SK-N-SH (cell line): ENCODE results near the gene MYOCOS. TPM values are rescaled to one million over a fixed set of nuclear protein-coding genes. Genes with fewer than 3 reads are reported as not detected.

Source experiments
- CTCF ChIA-PET: fragments of 300-600, 350-600 bp; formaldehyde crosslinking; extraction: SDS; loops from one replicate; lab custom pipeline; 2021; lab: Yijun Ruan, JAX
- POLR2A ChIA-PET: fragments of 350-600 bp; sonication (Branson Sonifier 250); formaldehyde crosslinking; extraction: SDS; loops from one replicate; lab custom pipeline; 2020; ENCODE audit warnings: antibody characterized with exemption, inconsistent platforms; lab: Yijun Ruan, JAX
- DNase-seq: peaks from one replicate; pipeline ENCODE4 v3.0.0; 2012
- H2AFZ ChIP-seq: fragments of 200-600 bp; sonication (generic); 2 replicates; pipeline ENCODE4 v1.8.1; 2016; ENCODE audit warnings: antibody characterized with exemption, mild to moderate bottlenecking, low read depth
- H3F3A ChIP-seq: fragments of 200-600 bp; sonication (generic); replicated peaks from 2 replicates; pipeline ENCODE3; 2016; ENCODE audit warnings: antibody characterized with exemption, mild to moderate bottlenecking; ENCODE audit not compliant: insufficient read depth
- H3K27ac ChIP-seq, 2 experiments: fragments of 200-500 bp in 1 of 2; fragments of 200-600 bp in 1 of 2; sonication (Bioruptor generic) in 1 of 2; sonication (generic), shearing (Covaris generic) in 1 of 2; 2 replicates each; pipeline versions ENCODE4 v1.5.1 to v1.6.1; 2014 to 2016; ENCODE audit warnings: low read depth in 2 of 2, inconsistent platforms in 1 of 2, low read length in 1 of 2, mild to moderate bottlenecking in 1 of 2, mixed read lengths in 1 of 2
- H3K27me3 ChIP-seq: fragments of 200-600 bp; sonication (generic), shearing (Covaris generic); 2 replicates; pipeline ENCODE4 v1.6.1; 2016; ENCODE audit warnings: mixed run types; ENCODE audit not compliant: insufficient read depth
- H3K36me3 ChIP-seq, 2 experiments: fragments of 200-500 bp in 1 of 2; fragments of 200-600 bp in 1 of 2; sonication (Bioruptor generic) in 1 of 2; sonication (generic) in 1 of 2; replicated peaks in 1 of 2; 2 replicates each; pipeline versions ENCODE3 to v1.5.1; 2014 to 2016; ENCODE audit warnings: low read length in 1 of 2, mild to moderate bottlenecking in 1 of 2; ENCODE audit not compliant: insufficient read depth in 2 of 2, control insufficient read depth in 1 of 2
- H3K4me1 ChIP-seq, 2 experiments: fragments of 200-500 bp in 1 of 2; fragments of 200-600 bp in 1 of 2; sonication (Bioruptor generic) in 1 of 2; sonication (generic), shearing (Covaris generic) in 1 of 2; 2 replicates each; pipeline versions ENCODE4 v1.5.1 to v1.6.1; 2014 to 2016; ENCODE audit warnings: low read depth in 1 of 2, low read length in 1 of 2, mixed run types in 1 of 2; ENCODE audit not compliant: insufficient read depth in 2 of 2, control insufficient read depth in 1 of 2
- H3K4me2 ChIP-seq: fragments of 200-600 bp; sonication (generic), shearing (Covaris generic); 2 replicates; pipeline ENCODE4 v1.6.1; 2017; ENCODE audit warnings: mixed run types
- H3K4me3 ChIP-seq, 2 experiments: fragments of 200-500 bp in 1 of 2; fragments of 200-600 bp in 1 of 2; sonication (Bioruptor generic) in 1 of 2; sonication (generic), shearing (Covaris generic) in 1 of 2; 2 replicates each; pipeline versions ENCODE4 v1.5.1 to v1.8.1; 2014 to 2016; ENCODE audit warnings: low read depth in 2 of 2, inconsistent platforms in 1 of 2, low read length in 1 of 2, mild to moderate bottlenecking in 1 of 2, mixed read lengths in 1 of 2, moderate library complexity in 1 of 2
- H3K79me2 ChIP-seq: fragments of 200-600 bp; sonication (generic); 2 replicates; pipeline ENCODE4 v1.8.1; 2017; ENCODE audit warnings: mild to moderate bottlenecking; ENCODE audit not compliant: insufficient read depth
- H3K9ac ChIP-seq: fragments of 200-600 bp; sonication (generic); 2 replicates; pipeline ENCODE4 v1.6.1; 2017; ENCODE audit warnings: mixed run types
- H3K9me2 ChIP-seq: fragments of 200-600 bp; sonication (generic); 2 replicates; pipeline ENCODE4 v1.6.1; 2017; ENCODE audit warnings: mixed run types
- H3K9me3 ChIP-seq: fragments of 200-600 bp; sonication (generic); 2 replicates; pipeline ENCODE4 v1.6.1; 2017; ENCODE audit warnings: mixed run types, mild to moderate bottlenecking, moderate library complexity
- H4K20me1 ChIP-seq: fragments of 200-600 bp; sonication (generic); 2 replicates; pipeline ENCODE4 v1.6.1; 2017; ENCODE audit warnings: mild to moderate bottlenecking, mixed run types; ENCODE audit not compliant: insufficient read depth
- CHD2 ChIP-seq: fragments of 150-350 bp; IDR thresholded peaks from 2 replicates; pipeline ENCODE4 v1.6.1; 2018; ENCODE audit warnings: low read length; ENCODE audit not compliant: partially characterized antibody
- EZH2phosphoT487 ChIP-seq: fragments of 200-600 bp; sonication (generic); IDR thresholded peaks from 2 replicates; pipeline ENCODE4 v1.6.1; 2017; ENCODE audit warnings: low read depth, mixed run types, mild to moderate bottlenecking, antibody characterized with exemption, moderate library complexity, borderline replicate concordance
- GABPA ChIP-seq: IDR thresholded peaks from 2 replicates; pipeline ENCODE4 v1.4.0; 2012; ENCODE audit warnings: low read depth, mild to moderate bottlenecking
- GATA2 ChIP-seq: sonication (generic); formaldehyde crosslinking; IDR thresholded peaks from 2 replicates; pipeline ENCODE4 v1.5.0; 2020; ENCODE audit warnings: mild to moderate bottlenecking, missing genetic modification reagents
- MXI1 ChIP-seq: IDR thresholded peaks from 2 replicates; pipeline ENCODE4 v1.6.1; 2012; ENCODE audit warnings: mild to moderate bottlenecking, low read depth, low read length, improper control_type of control experiment
- NRF1 ChIP-seq: IDR thresholded peaks from 2 replicates; pipeline ENCODE4 v1.6.1; 2012; ENCODE audit warnings: low read depth, mild to moderate bottlenecking, low read length
- RXRA ChIP-seq: IDR thresholded peaks from 2 replicates; pipeline ENCODE4 v1.4.0; 2012; ENCODE audit warnings: low read depth, mild to moderate bottlenecking, borderline replicate concordance
- TCF12 ChIP-seq: IDR thresholded peaks from 2 replicates; pipeline ENCODE4 v1.4.0; 2012
- YY1 ChIP-seq: IDR thresholded peaks from 2 replicates; pipeline ENCODE4 v1.4.0; 2012; ENCODE audit warnings: low read depth, mild to moderate bottlenecking
- WGBS: methylation state at CpG from one replicate; pipeline ENCODE4 v1.1.6; 2017; ENCODE audit warnings: low lambda C conversion rate; 5-methylcytosine and 5-hydroxymethylcytosine counted together
- polyA plus RNA-seq, 3 experiments: library from polyadenylated mRNA; depleted of rRNA; stranded (reverse); fragments of >200 nt; gene quantifications; 2 replicates each; pipeline ENCODE4 v1.2.3, GENCODE V29; 2012
- TF ChIP-seq, protein P1 (sequence below): fragments of 150-350 bp; IDR thresholded peaks from 2 replicates; pipeline ENCODE4 v1.6.1; 2016; ENCODE audit warnings: mild to moderate bottlenecking, low read depth, low read length
- TF ChIP-seq, protein P2 (sequence below): IDR thresholded peaks from 2 replicates; pipeline ENCODE4 v1.4.0; 2012; ENCODE audit warnings: low read depth
- TF ChIP-seq, protein P3 (sequence below): IDR thresholded peaks from 2 replicates; pipeline ENCODE4; 2012

Gene MYOCOS
- polyA plus RNA-seq, 1 of the 3 experiments (the other 2 are of a cell fraction) = not detected

DNA sequence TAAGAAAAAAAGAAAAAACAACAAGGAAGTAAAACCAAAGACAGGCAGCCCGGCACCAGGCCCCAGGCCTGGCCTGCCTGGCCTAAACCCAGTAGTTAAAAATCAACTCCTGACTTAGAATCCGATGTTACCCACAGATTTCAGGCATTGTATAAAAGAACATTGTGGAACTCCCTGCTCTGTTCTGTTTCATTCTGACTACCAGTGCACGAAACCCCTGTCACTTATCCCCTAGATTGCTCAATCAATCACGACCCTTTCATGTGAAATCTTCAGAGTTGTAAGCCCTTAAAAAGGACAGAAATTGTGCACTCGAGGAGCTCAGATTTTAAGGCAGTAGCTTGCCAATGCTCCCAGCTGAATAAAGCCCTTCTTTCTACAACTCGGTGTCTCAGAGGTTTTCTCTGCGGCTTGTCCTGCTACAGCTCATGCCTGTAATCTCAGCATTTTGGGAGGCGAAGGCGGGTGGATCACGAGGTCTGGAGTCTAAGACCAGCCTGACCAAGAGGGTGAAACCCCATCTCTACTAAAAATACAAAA is 15.6 kb upstream of the MYOCOS start:
- no peaks in the 10 kb centered on the region for H4K20me1 ChIP-seq
- H3K9ac ChIP-seq = no peak overlapping the region
- WGBS = 84% methylated on average over 10 of the region's 10 CpGs
- DNase-seq = no peak
- H3K36me3 ChIP-seq = no peaks in the 10 kb centered on the region
- H3K4me3 ChIP-seq = no peak overlapping the region
- POLR2A ChIA-PET = no interaction called here
- no peaks in the 10 kb centered on the region for H3K79me2 ChIP-seq
- H3F3A ChIP-seq = no peaks in the 10 kb centered on the region
- H3K27ac ChIP-seq = no peak overlapping the region
- H2AFZ ChIP-seq = no peak overlapping the region
- CTCF ChIA-PET = interaction anchor here (1.2 kb wide), 1 partner anchor 38 kb away, joined by 5 read pairs; no protein-coding TSS in a partner anchor
- no peaks in the 10 kb centered on the region for H3K27me3 ChIP-seq
- no peak overlapping the region for H3K4me2 ChIP-seq
- H3K4me1 ChIP-seq = no peaks in the 10 kb centered on the region
- H3K9me2 ChIP-seq = no peaks in the 10 kb centered on the region
- H3K9me3 ChIP-seq = no peaks in the 10 kb centered on the region
- TF ChIP-seq CHD2 (no peak), MXI1 (no peak), EZH2phosphoT487 (no peak), GATA2 (CRISPR knock-in tag) (no peak), YY1 (no peak), GABPA (no peak), TCF12 (no peak)
- TF ChIP-seq, protein P1, sequence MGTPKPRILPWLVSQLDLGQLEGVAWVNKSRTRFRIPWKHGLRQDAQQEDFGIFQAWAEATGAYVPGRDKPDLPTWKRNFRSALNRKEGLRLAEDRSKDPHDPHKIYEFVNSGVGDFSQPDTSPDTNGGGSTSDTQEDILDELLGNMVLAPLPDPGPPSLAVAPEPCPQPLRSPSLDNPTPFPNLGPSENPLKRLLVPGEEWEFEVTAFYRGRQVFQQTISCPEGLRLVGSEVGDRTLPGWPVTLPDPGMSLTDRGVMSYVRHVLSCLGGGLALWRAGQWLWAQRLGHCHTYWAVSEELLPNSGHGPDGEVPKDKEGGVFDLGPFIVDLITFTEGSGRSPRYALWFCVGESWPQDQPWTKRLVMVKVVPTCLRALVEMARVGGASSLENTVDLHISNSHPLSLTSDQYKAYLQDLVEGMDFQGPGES = no peak
- TF ChIP-seq, protein P2, sequence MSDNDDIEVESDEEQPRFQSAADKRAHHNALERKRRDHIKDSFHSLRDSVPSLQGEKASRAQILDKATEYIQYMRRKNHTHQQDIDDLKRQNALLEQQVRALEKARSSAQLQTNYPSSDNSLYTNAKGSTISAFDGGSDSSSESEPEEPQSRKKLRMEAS = no peak

DNA sequence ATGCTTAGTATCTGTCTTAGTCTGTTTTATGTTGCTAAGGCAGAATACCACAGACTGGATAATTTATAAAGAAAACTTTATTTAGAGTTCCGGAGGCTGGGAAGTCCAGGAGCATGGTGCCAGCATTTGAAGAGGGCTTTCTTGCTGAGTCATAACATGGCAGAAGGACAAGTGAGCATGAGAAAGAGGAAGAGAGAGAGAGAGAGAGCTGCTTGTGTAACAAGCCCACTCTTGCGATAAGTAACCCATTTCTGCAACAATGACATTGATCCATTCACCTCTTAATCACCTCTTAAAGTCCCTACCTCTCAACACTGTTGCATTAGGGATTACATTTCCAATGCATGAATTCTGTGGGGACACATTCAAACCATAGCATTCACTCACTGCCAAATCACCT is 11.7 kb upstream of the MYOCOS start:
- 94% methylated on average over 2 of the region's 2 CpGs for WGBS
- Histone ChIP-seq H3K27me3 (no peaks in the 10 kb centered on the region), H3K9me2 (no peaks in the 10 kb centered on the region), H3K79me2 (no peaks in the 10 kb centered on the region), H3F3A (no peaks in the 10 kb centered on the region), H2AFZ (no peak overlapping the region), H3K4me3 (no peak overlapping the region), H3K9ac (no peak overlapping the region)
- no peak for DNase-seq
- POLR2A ChIA-PET = no interaction called here
- TF ChIP-seq NRF1 = no peak
- TF ChIP-seq MXI1 = no peak
- TF ChIP-seq RXRA = no peak
- TF ChIP-seq GATA2 (CRISPR knock-in tag) = no peak
- TF ChIP-seq, protein P3, sequence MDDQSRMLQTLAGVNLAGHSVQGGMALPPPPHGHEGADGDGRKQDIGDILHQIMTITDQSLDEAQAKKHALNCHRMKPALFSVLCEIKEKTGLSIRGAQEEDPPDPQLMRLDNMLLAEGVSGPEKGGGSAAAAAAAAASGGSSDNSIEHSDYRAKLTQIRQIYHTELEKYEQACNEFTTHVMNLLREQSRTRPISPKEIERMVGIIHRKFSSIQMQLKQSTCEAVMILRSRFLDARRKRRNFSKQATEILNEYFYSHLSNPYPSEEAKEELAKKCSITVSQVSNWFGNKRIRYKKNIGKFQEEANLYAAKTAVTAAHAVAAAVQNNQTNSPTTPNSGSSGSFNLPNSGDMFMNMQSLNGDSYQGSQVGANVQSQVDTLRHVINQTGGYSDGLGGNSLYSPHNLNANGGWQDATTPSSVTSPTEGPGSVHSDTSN = no peak
- TF ChIP-seq, all 33 proteins: peak for 0
- no peaks in the 10 kb centered on the region for H3K9me3 ChIP-seq
- H3K4me2 ChIP-seq = no peak overlapping the region
- CTCF ChIA-PET = no interaction called here
- H4K20me1 ChIP-seq = no peaks in the 10 kb centered on the region
- no peaks in the 10 kb centered on the region for H3K4me1 ChIP-seq
- H3K36me3 ChIP-seq = no peaks in the 10 kb centered on the region
- H3K27ac ChIP-seq = no peak overlapping the region
